GM12878 (cell line): ENCODE measurements around the gene COL4A2. TPM values are rescaled to one million over a fixed set of nuclear protein-coding genes. Genes with fewer than 3 reads are reported as not detected.

Experiments
- EP300 ChIP-seq, 2 experiments: fragments of 150-350 bp in 1 of 2; IDR thresholded peaks; 2 replicates each; pipeline ENCODE4 v1.6.1; 2011 to 2012; ENCODE audit warnings: low read depth in 2 of 2, low read length in 2 of 2, borderline replicate concordance in 1 of 2, improper control_type of control experiment in 1 of 2, inconsistent platforms in 1 of 2; ENCODE audit not compliant: control insufficient read depth in 1 of 2
- FOXM1 ChIP-seq: IDR thresholded peaks from 2 replicates; pipeline ENCODE4 v1.6.1; 2012; ENCODE audit warnings: low read depth, mild to moderate bottlenecking, inconsistent platforms, low read length, moderate library complexity
- NFIC ChIP-seq: IDR thresholded peaks from 2 replicates; pipeline ENCODE4 v1.6.1; 2012; ENCODE audit warnings: low read depth, mild to moderate bottlenecking, inconsistent platforms, low read length, moderate library complexity
- NR2C2 ChIP-seq: IDR thresholded peaks from 2 replicates; pipeline ENCODE4 v1.6.1; 2011; ENCODE audit warnings: borderline replicate concordance, low read depth; ENCODE audit not compliant: control insufficient read depth, insufficient read length
- ZBED1 ChIP-seq: IDR thresholded peaks from 2 replicates; pipeline ENCODE4 v1.6.1; 2016; ENCODE audit warnings: borderline replicate concordance
- ZNF274 ChIP-seq: IDR thresholded peaks from one replicate; pipeline ENCODE4 v1.8.0; 2011; ENCODE audit not compliant: insufficient read length, insufficient read depth
- ZNF592 ChIP-seq: fragments of 450-650 bp; IDR thresholded peaks from 2 replicates; pipeline ENCODE4 v1.6.1; 2017; ENCODE audit warnings: mild to moderate bottlenecking, moderate library complexity
- polyA plus RNA-seq, 11 experiments: library from polyadenylated mRNA; depleted of rRNA in 4 of 11; unstranded in 6 of 11; stranded (reverse) in 5 of 11; fragments of >200 nt; fragmentation: Nextera tagmentation in 4 of 11; fragmentation: Illumina TruSeq in 1 of 11; extraction: Ambion mirVana in 4 of 11; extraction: Trizol in 1 of 11; gene quantifications; 1 replicate in 1 of 11; 2 replicates in 10 of 11; pipeline versions ENCODE4 v1.2.1 to v1.2.3, GENCODE V29; 2011 to 2016; ENCODE audit warnings: inconsistent platforms in 2 of 11, missing spikeins in 2 of 11, low read depth in 1 of 11
- total RNA-seq, 4 experiments: library from RNA; depleted of rRNA in 3 of 4; stranded (reverse); fragments of >200 nt in 3 of 4; fragmentation: Illumina TruSeq in 1 of 4; extraction: Trizol in 1 of 4; gene quantifications; 2 replicates each; pipeline versions ENCODE4 v1.2.1 to v1.2.3, GENCODE V29; 2013 to 2021
- TF ChIP-seq, protein P1 (sequence below): IDR thresholded peaks from 2 replicates; pipeline ENCODE4 v1.6.1; 2012; ENCODE audit warnings: low read depth, low read length, improper control_type of control experiment

COL4A2 gene
- total and polyA plus RNA-seq, 10 of the 15 experiments (the other 5 are each of a cell fraction or from before 2014, with no cell fraction given): 0.16 to 1.6 (median 0.62) TPM; not detected in 3

GRCh38 chr13:110345701-110346100, 38.6 kb downstream of the COL4A2 start (continued):
- no peak for TF ChIP-seq NR2C2
- no peak for TF ChIP-seq NFIC
- no peak for TF ChIP-seq EP300 (IDR thresholded peaks at IDR 0.05; ENCODE audit: borderline replicate concordance in 1 of 2, control insufficient read depth in 1 of 2, low read depth in 2 of 2, low read length in 2 of 2)
- no peak for TF ChIP-seq ZNF592
- no peak for TF ChIP-seq ZBED1
- TF ChIP-seq ZNF274: no peak
- TF ChIP-seq, protein P1, sequence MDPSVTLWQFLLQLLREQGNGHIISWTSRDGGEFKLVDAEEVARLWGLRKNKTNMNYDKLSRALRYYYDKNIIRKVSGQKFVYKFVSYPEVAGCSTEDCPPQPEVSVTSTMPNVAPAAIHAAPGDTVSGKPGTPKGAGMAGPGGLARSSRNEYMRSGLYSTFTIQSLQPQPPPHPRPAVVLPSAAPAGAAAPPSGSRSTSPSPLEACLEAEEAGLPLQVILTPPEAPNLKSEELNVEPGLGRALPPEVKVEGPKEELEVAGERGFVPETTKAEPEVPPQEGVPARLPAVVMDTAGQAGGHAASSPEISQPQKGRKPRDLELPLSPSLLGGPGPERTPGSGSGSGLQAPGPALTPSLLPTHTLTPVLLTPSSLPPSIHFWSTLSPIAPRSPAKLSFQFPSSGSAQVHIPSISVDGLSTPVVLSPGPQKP: no peak
- TF ChIP-seq FOXM1: no peak
- TF ChIP-seq, all 136 proteins: peak for 0
